Activated naive CD4-positive, alpha-beta T cell treated with Interleukin-2 at 50 U/mL for 16 hours (primary cell): ENCODE measurements around the gene ATP8B1.
"Not testable (repeated sequence)": the region's sequence is repeated elsewhere in the genome, so short reads cannot be mapped to it uniquely, and the experiment has no call there.

Experiments used
- DNase-seq: peaks from one replicate; pipeline ENCODE4 v3.0.0-alpha.2; 2020

Gene ATP8B1

GRCh38 chr18:57759650-57760049, 43.5 kb downstream of the ATP8B1 start:
- no peak for DNase-seq

- DNase-seq: no peak
Observed at GRCh38 chr18:57755473-57756067, 47.5 kb downstream of the ATP8B1 start.

GRCh38 chr18:57754577-57755338, 48.4 kb downstream of the ATP8B1 start:
- DNase-seq: no peak

- DNase-seq: no peak
Observed at GRCh38 chr18:57753063-57753462, 50.1 kb downstream of the ATP8B1 start.

GRCh38 chr18:57749604-57749970, 53.5 kb downstream of the ATP8B1 start:
- DNase-seq: no peak

- no peak for DNase-seq
Observed at GRCh38 chr18:57748770-57749603, 54.1 kb downstream of the ATP8B1 start.

- no peak for DNase-seq
Observed at GRCh38 chr18:57747809-57748680, 55.1 kb downstream of the ATP8B1 start.

GRCh38 chr18:57744211-57744694, 58.9 kb downstream of the ATP8B1 start:
- no peak for DNase-seq

GRCh38 chr18:57743008-57743407, 60.1 kb downstream of the ATP8B1 start:
- DNase-seq: no peak

GRCh38 chr18:57741273-57741672, 61.8 kb downstream of the ATP8B1 start:
- DNase-seq: no peak

- DNase-seq: no peak
Observed at GRCh38 chr18:57738078-57738477, 65.0 kb downstream of the ATP8B1 start.

GRCh38 chr18:57737400-57738060, 65.6 kb downstream of the ATP8B1 start:
- no peak for DNase-seq

- DNase-seq: not testable (repeated sequence)
Observed at GRCh38 chr18:57735042-57735441, 68.1 kb downstream of the ATP8B1 start.

- DNase-seq: no peak
Observed at GRCh38 chr18:57733861-57734260, 69.3 kb downstream of the ATP8B1 start.

GRCh38 chr18:57730146-57730545, 73.0 kb downstream of the ATP8B1 start:
- DNase-seq: no peak

GRCh38 chr18:57728941-57729511, 74.1 kb downstream of the ATP8B1 start:
- no peak for DNase-seq

- DNase-seq: no peak
Observed at GRCh38 chr18:57727952-57728807, 74.9 kb downstream of the ATP8B1 start.

GRCh38 chr18:57719211-57719935, 83.7 kb downstream of the ATP8B1 start:
- DNase-seq: not testable (repeated sequence)

GRCh38 chr18:57716549-57716948, 86.6 kb downstream of the ATP8B1 start:
- DNase-seq: no peak

- DNase-seq: no peak
Observed at GRCh38 chr18:57715671-57716070, 87.4 kb downstream of the ATP8B1 start.
